GM21423 (cell line): Measurements from ENCODE around the gene AQP6.
"Not testable (repeated sequence)": the region's sequence is repeated elsewhere in the genome, so short reads cannot be mapped to it uniquely, and the experiment has no call there.

ENCODE experiments used
- ATAC-seq: cut with Tn5 transposase; IDR thresholded peaks from one replicate; pipeline ENCODE4 v1.9.1; 2021; ENCODE audit warnings: mild to moderate bottlenecking, moderate library complexity; ENCODE audit not compliant: unreplicated experiment

Gene AQP6

DNA sequence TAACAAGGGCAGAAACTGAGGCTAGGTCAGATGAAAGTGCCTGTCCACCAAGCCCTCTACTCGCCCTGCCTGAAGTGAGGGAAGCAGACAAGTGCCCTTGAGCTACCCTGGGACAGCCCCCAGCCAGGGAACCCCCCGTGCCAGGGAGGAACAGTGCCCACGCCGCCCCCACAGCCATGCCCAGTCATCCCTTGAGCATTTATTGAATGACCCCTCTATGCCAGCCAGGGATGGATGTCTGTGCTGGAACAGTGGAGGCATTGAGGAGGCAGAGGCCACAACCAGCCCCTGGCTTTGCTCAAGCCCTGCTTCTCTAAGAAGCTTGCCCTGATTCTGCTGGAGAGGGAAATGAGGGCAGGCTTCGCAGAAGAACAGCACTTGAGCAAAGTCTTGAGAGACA, 3.7 kb upstream of the AQP6 start:
- no peak for ATAC-seq

- no peak for ATAC-seq
Observed at GRCh38 chr12:49969651-49970429, 2.9 kb upstream of the AQP6 start.

DNA sequence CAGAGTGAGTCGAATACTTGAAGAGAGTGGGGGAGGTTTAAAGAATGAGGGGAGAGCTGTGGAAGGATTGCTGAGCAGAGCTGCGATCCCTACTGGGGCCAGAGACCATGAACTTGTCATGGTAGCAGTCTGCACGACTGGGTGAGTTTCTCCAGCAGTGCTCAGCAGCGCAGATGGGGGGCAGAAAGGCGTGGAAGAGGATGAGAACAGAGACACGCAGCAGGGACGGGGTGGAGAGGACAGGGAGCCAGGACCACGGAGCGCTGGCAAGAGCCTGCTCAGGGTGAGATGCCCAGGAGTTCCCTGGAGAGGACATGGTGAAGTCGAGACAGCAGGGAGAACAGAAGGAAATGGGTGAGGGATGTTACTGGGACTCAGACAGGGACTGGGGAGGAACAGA, 2.1 kb upstream of the AQP6 start:
- ATAC-seq, result no peak

- no peak for ATAC-seq
Observed at GRCh38 chr12:49971141-49971540, 1.6 kb upstream of the AQP6 start.

GRCh38 chr12:49972129-49972528, 618 bp upstream of the AQP6 start:
- ATAC-seq, result no peak

- ATAC-seq, result no peak
Observed at GRCh38 chr12:49973361-49973830, 649 bp downstream of the AQP6 start.

DNA sequence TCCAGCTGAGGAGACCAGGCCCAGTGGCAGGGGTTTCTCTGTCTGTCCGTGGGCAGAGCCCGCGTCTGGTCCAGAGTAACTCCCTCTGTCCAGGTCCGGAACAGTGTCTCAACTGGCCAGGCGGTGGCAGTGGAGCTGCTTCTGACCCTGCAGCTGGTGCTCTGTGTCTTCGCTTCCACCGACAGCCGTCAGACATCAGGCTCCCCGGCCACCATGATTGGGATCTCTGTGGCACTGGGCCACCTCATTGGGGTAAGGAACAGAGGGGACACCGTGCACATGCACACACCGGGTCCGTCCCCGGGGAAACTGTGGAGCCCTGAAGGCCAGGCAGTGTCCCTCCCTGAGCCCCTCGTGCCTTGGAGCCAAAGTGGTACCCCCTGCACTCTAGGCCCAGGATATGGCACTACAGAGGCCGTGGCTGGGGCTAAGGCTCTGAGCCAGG, 1.5 kb downstream of the AQP6 start:
- ATAC-seq, result no peak

DNA sequence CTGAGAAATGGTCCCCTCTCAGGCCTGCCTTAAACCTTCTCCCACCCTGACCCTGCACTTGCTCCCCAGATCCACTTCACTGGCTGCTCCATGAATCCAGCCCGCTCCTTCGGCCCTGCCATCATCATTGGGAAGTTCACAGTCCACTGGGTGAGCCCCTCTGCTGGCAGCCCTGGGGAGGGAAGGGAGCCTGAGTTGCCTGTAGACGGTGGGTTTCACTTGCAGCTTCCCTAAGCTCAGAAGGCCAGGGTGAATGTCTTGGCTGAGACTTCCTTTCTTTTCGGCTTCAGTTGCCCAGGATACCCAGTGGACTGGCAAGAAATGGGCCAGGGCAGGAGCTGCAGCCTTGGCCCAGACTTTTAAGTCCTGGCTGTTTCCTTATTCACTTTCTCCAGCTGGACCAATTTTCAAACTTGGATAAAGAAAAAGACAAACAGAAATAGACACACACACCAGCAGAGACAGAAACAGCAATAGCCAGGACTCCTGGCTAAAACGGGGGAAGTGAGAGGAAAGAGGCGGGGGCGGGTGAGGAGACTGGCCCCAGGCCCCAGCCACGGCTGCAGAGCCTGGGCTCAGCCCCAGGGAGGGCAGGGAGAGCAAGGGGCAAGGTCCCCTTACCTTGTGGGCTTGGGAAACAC, 2.0 kb downstream of the AQP6 start:
- no peak for ATAC-seq

- no peak for ATAC-seq
Observed at GRCh38 chr12:49975318-49975761, 2.6 kb downstream of the AQP6 start.

DNA sequence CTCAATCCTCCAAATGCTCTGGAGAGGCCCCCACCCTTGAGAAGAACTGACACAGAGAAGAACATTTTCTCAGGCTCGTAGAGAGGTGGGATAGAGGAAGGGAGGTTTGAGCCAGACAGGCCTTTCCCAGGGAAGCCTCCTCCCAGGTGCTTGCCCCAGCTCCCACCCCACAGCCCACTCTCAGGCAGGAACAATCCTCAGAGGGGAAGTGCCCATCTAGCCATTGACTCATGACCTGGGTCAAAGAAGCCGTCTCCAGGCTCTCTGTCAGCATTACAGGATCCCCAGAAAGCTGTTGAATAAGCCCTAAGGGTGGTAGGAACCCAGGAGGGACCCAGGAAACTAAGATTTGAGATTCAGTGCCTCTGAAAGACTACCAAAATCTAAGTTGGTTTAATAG, 3.8 kb downstream of the AQP6 start:
- no peak for ATAC-seq

- no peak for ATAC-seq
Observed at GRCh38 chr12:49978125-49978524, 5.4 kb downstream of the AQP6 start.

GRCh38 chr12:49979016-49979586, 6.4 kb downstream of the AQP6 start:
- ATAC-seq, result no peak

GRCh38 chr12:49979791-49980190, 7.0 kb downstream of the AQP6 start:
- no peak for ATAC-seq

DNA sequence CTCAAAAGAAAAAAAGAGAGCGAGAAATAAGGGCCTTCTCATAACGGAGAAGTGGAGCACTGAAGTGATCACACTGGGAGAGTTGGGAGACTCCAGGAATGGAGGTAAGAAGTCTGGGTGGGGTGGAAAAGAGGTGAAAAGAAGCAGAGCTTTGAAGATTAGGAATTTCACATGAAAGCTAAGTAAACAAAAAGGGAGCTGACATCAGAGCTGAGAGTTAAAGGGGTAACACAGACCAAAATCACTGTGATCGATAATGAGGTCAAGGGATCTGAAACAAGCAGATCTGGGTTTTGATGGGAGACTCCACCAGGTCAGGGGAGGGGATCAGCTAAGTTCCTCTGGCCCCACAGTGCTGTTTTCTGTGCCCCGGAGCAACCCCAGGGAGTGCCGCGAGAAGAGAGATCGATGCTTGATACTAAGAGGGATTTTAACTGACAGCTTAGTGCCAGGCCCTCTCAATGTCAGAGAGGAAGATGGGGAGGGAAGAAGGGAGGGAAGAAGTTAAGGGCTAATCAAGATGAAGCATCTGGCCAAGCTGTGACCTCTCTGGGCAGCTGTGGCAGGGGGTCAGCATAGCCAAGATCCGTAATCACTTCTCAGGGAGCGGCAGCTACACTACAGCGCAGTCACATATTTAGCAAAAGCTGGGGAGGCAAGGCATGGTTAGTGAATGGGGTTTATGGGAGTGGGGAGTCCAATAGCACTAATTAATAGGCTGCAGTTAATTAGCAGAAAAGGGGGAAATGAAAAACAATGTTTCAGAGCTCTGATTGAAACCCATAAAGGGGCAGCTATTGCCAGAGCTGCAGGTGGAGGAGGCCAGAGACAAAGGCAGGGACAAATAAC, 8.0 kb downstream of the AQP6 start:
- no peak for ATAC-seq

DNA sequence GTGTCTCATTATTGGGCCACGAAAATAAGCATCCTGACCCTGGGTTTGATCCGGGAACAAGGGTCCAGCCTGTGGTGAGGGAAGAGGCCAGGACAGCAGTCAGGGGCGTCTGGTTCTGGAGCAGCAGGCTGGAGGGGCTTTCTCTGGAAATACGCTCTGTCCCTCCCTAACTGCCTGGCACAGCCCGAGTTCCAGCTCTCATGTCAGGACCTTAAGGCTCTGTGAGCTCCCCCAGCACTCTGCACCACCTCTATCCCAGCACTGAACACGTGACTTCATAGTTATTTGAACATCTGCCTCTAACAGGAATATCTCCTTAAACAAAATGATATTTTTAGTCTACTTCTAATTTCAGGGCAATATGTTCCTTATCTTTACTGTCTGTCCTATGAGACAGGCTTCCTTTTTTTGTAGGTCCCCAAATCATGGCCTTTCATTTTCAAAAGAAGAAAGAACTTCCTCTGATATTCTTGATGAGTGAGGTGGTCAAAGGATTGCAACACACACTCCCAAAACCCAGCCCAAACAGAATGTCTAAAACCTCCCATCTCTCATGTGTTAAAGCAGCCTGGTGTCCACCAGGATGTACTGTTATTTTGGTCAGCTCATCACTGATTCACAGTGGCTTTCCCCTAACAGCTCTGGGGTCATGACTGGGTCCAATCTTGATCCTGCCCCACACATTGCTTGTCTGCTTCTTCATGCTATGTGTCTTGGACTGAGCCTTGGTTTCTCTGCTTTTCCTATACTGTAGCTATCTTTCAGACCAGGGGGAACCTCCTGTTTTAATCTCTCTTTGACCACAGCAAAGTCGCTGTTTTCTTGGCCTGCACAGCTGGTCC, 9.7 kb downstream of the AQP6 start:
- ATAC-seq, result no peak

- no peak for ATAC-seq
Observed at GRCh38 chr12:49983892-49984291, 11.1 kb downstream of the AQP6 start.

DNA sequence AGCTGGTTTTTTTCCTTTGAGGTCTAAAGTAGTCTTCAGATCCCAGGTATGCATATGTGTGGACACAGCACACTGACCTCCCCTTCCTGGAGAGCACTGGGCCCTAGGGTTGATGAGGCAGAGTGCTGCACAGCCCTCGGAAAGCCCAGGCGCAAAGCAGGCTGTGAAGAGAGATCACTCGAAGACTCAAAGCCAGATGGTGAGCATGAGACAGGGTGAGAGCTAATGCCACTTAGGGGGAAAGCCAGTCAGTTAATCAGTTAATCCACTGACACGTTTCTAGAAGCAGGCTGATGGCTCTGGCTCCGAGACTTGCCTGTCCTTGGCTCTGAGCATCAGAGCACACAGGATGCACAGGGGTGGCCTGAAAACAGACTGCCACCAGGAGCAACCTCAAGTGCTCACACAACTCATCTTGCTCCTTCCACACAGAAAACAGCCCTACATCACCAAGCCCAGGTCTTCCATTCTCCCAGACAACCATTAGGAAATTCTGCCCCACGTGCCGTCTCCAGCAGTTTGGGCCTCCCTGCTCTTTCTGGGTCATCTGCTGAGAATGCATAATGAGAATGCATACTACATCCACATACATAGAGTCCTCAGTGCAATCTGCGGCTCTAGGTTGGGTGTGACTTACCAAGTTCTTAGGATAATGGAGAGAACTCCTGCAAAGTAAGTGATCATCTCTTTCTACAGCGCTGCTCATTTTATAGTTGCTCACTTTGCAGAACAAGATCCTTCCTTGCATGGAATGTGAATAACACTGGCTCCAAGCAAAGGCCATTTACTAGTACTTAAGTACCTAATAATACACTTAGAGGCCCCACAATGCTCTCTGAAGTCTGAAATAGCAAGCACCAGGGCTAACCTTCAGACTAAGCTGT, 12.0 kb downstream of the AQP6 start:
- ATAC-seq, result no peak

DNA sequence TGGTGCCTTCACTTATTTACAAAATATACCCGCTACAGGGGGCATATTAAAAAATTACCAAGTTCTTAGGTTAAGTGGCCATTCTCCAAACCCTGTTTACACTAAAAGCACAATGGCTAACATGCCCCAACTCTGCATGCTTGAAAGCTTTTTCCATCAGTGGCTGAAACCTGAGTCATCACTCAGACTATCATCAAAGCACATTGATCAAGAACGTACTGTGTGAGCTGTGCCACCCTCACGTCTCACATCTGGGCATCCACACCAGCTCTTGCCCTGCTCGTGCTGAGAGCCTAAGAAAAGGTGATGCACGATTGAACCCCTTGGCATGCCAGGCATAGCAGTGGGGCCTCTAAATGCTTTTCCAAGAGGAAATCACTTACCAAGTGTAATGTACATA, 13.2 kb downstream of the AQP6 start:
- ATAC-seq, result no peak

DNA sequence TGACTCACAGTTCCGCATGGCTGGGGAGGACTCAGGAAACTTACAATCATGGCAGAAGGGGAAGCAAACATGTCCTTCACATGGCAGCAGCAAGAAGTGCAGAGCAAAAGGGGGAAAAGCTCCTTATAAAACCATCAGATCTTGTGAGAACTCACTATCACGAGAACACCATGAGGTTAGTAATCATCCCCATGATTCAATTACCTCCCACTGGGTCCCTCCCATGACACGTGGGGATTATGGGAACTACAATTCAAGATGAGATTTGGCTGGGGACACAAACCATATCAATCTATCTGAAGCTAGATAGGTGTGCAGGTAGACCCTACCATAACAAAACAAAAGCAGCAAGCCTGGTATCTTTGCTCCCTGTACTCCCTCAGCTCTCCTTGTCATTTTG, 13.7 kb downstream of the AQP6 start:
- not testable (repeated sequence) for ATAC-seq
